HL-60 (cell line): ENCODE data around the gene UCP2.

Experiments
- CTCF ChIP-seq: IDR thresholded peaks from one replicate; pipeline ENCODE4 v1.5.1; 2011; ENCODE audit warnings: low read length, control low read depth, inconsistent platforms; ENCODE audit not compliant: insufficient read depth
- POLR2AphosphoS5 ChIP-seq: IDR thresholded peaks from 2 replicates; pipeline ENCODE4 v1.6.1; 2012; ENCODE audit warnings: low read depth
- REST ChIP-seq: IDR thresholded peaks from 2 replicates; pipeline ENCODE4 v1.6.1; 2012; ENCODE audit warnings: low read depth; ENCODE audit not compliant: insufficient replicate concordance
- SPI1 ChIP-seq: IDR thresholded peaks from 2 replicates; pipeline ENCODE4 v1.6.1; 2012; ENCODE audit warnings: low read depth, mild to moderate bottlenecking, borderline replicate concordance

- no peak for TF ChIP-seq CTCF
- TF ChIP-seq POLR2AphosphoS5: no peak
- TF ChIP-seq REST: no peak
- TF ChIP-seq SPI1: no peak
These were observed 40.6 kb downstream of the UCP2 start for GRCh38 chr11:73942010-73942409.
